HG02759 (cell line): ENCODE measurements around the gene PRRC2A.

ENCODE experiments used
- ATAC-seq: cut with Tn5 transposase; IDR thresholded peaks from one replicate; pipeline ENCODE4 v1.9.1; 2021; ENCODE audit warnings: mild to moderate bottlenecking, moderate library complexity; ENCODE audit not compliant: unreplicated experiment

The PRRC2A gene

DNA sequence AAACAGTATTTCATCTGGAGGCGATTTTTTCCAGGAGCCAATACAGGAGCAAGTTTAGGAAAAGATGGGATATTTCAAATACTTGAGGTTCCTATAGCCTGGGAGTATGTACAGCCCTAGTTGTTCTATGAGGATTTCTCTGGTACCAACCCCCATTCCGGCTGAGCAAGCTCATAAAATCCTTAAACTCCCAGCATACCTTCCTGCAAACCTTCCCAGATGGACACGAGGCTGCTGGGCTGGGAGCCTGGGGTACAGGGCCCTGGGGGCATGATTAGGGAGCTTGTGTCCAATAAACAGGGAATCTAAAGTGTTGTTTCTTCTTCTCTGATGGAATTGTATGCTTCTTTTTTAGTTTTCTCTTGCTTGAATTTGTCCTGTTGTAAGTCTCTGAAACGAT lies 1.5 kb downstream of the PRRC2A start:
- ATAC-seq = no peak

DNA sequence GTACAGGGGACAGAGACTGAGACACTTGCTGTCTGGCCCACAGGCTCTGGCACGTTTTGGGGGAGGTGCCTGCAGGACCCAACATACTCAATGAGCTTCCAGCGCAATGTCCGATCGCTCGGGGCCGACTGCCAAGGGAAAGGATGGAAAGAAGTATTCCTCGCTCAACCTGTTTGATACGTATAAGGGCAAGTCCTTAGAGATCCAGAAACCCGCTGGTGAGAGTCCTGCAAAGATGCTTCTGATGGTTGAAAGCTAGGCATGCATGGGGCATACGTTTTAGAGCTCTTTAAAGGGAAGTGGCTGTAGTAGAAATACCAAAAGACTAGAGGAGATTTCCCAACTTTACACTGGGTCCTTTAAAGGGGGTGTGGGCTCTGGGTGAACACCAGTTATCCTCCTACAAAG lies 2.2 kb downstream of the PRRC2A start:
- ATAC-seq = no peak

DNA sequence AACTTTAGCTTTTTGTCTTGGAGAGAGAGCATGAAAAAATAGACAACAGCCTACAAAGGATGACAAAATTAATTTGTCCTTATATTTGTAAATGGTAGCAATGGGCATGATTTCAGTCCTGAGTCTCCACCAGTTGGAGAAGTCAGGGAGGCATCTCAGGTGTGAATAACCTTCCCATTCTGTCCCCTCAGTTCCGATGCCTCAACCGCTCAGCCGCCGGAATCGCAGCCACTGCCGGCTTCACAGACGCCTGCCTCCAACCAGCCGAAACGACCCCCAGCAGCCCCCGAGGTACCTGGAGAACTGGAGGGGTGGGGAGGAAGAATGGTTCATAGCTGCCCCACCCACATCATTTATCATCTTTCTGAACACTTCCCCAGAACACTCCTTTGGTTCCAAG lies 3.6 kb downstream of the PRRC2A start:
- no peak for ATAC-seq

DNA sequence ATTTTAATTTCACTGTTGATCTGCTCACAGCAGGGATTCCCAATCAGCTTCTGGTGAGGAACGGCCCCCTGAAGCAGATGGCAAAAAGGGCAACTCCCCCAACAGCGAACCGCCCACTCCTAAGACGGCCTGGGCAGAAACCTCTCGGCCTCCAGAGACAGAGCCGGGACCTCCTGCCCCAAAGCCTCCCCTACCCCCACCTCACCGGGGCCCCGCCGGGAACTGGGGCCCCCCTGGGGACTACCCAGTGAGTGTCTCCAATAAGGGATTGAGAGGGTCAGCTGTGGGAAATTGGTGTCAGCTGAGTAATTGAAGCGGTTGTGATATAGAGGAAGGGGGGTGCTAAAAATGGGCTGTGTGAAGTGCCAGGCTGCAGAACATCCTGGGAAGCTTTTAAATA lies 6.4 kb downstream of the PRRC2A start:
- no peak for ATAC-seq

DNA sequence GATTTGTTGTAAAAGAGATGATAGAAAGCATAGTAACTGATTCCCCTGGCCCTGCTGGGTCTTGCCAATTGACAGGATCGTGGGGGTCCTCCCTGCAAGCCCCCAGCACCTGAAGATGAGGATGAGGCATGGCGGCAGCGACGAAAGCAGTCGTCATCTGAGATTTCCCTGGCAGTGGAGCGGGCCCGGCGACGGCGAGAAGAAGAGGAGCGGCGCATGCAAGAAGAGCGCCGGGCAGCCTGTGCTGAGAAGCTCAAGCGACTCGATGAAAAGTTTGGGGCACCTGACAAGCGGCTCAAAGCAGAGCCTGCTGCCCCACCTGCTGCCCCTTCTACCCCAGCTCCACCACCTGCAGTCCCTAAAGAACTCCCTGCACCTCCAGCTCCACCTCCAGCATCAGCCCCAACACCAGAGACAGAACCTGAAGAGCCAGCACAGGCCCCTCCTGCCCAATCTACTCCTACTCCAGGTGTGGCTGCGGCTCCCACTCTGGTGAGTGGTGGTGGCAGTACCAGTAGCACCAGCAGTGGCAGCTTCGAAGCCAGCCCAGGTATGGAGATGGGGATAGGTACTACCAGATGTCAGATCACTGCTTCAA lies 7.3 kb downstream of the PRRC2A start:
- ATAC-seq = no peak

DNA sequence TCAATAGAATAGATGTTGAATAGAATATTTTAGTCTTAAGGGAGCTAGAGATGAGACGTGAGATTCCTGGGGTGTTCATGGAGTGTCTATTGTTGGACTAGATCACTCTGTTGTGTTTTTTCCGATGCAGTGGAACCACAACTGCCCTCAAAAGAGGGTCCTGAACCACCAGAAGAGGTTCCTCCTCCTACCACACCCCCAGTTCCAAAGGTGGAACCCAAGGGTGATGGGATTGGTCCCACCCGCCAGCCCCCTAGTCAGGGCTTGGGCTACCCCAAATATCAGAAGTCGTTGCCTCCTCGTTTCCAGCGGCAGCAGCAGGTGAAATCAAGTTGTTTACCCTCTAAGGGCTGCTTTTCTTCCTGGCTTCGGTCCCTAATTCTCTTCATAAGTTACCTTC lies 8.5 kb downstream of the PRRC2A start:
- ATAC-seq = no peak

DNA sequence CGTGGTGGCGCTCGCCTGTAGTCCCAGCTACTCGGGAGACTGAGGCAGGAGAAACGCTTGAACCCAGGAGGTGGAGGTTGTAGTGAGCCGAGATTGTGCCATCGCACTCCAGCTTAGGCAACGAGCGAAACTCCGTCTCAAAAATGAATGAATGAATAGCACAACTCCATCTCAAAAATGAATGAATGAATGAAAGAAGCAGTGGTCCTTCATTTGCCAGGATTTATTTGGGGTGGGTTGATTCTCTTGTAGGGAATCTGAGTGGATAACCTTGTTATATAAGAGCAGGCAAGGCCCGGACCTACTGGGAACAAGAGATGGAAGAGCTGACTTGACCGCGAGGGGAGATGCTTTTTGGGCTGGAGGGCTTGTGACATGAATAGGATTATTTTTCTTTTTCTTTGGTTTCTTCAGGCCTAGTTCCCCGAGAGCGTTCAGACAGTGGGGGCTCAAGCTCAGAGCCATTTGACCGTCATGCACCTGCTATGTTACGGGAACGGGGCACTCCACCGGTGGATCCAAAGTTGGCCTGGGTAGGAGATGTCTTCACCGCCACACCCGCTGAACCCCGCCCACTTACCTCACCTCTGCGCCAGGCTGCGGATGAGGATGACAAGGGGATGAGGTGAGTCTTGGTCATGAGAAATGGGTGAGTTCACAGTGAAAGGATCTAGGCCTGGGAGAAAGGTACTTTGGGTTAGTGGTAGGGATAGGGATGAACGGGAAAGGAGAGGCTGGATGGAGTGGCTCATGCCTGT lies 9.8 kb downstream of the PRRC2A start:
- no peak for ATAC-seq

DNA sequence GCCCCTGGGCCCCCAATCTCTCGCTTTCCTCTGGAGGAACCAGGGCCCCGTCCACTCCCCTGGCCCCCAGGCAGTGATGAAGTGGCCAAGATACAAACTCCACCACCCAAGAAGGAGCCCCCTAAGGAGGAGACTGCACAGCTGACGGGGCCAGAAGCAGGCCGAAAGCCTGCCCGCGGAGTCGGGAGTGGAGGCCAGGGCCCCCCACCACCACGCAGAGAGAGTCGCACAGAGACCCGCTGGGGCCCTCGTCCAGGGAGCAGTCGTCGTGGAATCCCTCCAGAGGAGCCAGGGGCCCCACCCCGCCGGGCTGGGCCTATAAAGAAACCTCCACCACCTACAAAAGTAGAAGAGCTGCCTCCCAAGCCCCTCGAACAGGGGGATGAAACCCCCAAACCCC lies 10.7 kb downstream of the PRRC2A start:
- no peak for ATAC-seq

DNA sequence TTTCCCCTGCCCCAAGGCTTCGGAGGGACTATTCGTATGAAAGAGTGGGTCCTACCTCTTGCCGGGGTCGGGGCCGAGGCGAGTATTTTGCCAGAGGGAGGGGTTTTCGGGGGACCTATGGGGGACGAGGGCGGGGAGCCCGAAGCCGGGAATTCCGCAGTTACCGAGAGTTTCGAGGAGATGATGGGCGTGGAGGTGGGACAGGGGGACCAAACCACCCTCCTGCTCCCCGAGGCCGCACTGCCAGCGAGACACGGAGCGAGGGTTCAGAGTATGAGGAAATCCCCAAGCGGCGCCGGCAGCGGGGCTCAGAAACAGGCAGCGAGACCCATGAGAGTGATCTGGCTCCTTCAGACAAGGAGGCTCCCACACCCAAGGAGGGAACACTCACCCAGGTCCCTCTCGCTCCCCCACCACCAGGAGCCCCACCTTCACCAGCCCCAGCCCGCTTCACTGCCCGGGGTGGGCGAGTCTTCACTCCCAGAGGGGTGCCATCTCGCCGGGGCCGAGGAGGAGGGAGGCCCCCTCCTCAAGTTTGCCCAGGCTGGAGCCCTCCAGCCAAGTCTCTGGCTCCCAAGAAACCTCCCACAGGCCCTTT lies 11.3 kb downstream of the PRRC2A start:
- ATAC-seq = no peak

DNA sequence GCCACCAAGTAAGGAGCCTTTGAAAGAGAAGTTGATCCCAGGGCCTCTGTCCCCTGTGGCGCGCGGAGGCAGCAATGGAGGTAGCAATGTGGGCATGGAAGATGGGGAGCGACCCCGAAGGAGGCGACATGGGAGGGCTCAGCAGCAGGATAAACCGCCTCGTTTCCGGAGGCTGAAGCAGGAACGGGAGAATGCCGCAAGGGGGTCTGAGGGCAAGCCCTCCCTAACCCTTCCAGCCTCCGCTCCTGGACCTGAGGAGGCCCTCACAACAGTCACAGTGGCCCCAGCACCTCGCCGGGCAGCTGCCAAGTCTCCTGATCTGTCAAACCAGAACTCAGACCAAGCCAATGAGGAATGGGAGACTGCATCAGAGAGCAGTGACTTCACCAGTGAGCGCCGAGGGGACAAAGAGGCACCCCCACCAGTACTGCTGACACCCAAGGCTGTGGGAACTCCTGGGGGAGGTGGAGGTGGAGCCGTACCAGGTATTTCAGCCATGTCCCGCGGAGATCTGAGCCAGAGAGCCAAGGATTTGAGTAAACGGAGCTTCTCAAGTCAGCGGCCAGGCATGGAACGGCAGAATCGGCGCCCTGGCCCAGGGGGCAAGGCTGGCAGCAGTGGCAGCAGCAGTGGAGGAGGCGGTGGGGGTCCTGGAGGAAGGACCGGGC lies 11.9 kb downstream of the PRRC2A start:
- ATAC-seq = no peak

DNA sequence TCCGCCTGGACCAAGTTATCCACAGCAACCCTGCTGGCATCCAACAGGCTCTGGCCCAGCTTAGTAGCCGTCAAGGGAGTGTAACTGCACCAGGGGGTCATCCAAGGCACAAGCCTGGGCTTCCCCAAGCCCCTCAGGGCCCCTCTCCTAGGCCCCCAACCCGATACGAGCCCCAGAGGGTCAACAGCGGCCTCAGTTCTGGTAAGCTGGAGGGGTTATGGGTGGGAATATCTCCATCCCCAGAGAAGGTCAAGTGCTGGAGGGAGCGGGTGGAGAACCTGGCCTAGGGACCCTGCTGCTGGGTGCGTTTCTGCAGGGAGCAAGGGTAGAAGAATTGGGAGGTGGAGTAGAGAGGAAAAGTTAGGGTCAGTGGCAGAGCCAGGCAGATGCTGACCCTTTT lies 12.9 kb downstream of the PRRC2A start:
- no peak for ATAC-seq

DNA sequence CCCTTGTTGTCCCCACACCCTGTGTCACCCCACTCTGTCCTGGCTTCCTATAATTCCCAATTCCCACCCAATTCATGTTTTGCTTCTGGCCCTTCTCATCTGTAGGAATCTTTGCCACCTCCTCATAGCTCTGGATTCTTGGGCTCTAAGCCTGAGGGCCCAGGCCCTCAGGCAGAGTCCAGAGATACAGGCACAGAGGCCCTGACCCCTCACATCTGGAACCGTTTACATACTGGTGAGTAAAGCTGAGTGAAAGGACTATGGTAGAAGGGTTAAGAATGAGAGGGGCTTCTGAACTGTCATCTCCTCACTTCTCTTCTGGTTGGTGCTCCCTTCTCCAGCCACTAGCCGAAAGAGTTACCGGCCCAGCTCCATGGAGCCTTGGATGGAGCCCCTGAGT lies 13.6 kb downstream of the PRRC2A start:
- no peak for ATAC-seq

DNA sequence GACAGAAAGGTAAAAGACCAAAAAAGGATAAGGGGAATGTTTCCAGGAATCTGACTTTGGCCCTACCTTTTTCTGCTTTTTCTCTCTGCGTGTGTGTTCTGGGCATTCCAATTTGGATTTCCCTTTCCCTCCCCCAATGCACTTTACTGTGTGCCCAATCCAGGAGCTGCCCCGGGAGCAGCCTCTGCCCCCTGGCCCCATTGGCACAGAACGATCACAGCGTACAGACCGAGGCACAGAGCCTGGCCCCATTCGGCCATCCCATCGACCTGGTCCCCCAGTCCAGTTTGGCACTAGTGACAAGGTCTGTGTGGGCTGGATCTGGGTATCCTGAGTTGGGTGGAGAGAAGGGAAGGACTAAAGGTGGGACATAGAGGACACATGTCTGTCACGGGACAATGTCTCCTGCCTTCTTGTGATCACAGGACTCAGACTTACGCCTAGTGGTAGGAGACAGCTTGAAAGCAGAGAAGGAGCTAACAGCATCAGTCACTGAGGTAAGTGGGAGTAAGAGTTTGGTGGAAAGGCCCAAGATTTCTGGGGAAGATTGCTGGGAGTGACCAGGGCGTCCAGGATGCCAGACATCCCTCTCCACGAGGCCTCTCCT lies 14.6 kb downstream of the PRRC2A start:
- ATAC-seq = no peak

DNA sequence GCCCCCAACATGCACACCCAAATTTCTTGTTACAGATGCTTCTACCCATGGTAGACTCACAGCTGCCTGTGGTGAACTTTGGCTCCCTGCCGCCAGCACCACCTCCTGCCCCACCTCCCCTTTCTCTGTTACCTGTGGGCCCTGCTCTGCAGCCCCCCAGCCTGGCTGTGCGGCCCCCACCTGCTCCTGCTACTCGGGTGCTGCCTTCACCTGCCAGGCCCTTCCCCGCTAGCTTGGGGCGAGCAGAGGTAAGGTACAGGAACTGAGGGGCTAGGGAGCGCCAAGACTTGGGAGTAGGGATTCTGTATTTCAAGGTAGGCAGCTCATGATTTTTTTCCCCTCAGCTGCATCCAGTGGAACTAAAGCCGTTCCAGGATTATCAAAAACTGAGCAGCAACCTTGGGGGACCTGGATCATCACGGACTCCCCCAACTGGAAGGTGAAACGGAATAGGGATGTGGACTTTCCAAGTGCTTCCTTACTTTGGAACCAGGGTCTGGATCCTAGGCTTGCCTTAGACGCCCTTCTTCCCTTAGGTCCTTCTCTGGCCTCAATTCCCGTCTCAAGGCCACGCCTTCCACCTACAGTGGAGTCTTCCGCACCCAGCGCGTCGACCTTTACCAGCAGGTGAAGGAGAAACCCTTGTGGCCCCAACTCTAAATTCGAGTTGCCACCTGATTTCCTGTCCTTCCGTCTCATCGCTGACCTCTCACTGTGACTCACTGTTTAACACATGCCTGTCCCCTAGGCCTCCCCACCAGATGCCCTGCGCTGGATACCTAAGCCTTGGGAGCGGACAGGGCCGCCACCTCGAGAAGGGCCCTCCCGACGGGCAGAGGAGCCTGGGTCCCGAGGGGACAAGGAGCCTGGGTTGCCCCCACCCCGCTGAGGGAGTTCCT lies 16.4 kb downstream of the PRRC2A start:
- ATAC-seq = no peak

DNA sequence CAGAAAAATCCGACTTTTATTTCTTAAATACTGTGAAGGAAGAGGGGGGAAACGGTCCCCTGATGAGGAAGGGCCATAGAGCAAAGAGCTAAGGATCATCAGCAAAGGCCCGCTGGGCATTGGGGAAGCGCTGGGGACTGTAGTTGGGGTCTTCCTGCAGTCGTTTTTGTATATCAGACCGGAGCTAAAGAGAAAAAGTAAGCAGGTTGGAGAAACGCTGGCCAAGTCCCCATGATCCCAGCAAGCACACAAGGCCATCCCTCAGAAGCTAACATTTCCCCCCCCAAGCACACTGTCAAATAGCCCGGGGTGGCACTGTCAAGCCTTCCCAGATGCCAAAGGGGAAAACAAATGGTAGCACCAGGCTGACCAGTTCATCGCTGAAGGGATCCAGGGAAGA lies 18.5 kb downstream of the PRRC2A start:
- ATAC-seq = no peak

DNA sequence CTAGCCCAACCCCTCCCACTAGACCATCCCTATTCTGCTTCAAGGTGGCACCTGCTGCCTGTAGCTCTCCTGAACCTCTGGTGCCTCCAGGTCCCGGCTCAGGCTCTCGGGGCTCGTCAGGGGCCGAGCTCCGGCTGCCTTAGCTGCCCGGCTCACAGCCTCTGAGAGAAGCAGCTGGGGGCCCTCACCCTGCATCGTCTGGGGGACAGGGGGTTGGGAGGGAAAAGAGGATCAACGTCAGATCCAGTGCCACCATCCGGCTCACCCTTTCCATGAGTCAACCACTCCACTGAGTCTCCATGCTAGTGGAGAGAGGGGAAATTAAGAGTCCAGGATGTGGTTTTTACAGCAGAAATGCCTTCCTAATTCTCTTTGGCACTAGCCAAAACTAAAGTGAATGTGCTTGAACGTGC lies 18.9 kb downstream of the PRRC2A start:
- no peak for ATAC-seq

DNA sequence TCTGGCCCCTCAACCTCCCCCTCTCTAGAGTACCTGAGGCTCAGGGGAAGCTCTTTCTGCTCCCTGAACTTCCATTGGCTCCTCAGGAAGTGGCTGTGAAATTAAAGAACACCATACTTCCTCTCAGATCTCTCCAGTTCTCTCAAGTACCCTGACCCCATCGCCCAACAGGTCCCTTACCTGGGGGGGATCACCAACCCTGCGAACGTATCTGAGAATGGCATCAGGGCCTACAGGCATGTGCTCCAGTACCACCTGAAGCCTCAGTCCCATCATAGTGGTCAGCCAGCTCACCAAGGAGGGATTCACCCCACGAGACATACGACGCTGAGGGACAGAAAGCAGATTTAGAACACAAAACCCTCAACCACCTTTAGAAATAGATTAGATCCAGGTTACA lies 20.1 kb downstream of the PRRC2A start:
- ATAC-seq = no peak

DNA sequence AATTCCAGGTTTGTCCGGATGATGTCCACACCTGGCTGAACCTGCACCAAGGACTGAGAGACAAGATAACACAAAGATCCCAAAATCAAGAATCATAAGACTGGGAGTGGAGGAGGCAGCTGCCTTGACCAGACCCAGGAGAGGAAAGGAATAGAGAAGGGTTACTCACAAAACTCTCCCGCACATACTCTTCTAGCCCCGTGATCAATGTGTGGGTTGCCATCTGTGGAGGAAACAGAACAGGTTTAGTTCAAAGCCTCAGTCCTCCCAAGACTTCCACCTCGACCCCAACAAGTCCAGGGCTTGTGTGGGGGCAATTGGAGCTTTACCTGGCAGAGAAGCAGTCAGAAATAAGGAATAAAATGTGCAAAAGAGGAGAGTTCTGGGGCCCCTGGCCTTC lies 20.9 kb downstream of the PRRC2A start:
- no peak for ATAC-seq

DNA sequence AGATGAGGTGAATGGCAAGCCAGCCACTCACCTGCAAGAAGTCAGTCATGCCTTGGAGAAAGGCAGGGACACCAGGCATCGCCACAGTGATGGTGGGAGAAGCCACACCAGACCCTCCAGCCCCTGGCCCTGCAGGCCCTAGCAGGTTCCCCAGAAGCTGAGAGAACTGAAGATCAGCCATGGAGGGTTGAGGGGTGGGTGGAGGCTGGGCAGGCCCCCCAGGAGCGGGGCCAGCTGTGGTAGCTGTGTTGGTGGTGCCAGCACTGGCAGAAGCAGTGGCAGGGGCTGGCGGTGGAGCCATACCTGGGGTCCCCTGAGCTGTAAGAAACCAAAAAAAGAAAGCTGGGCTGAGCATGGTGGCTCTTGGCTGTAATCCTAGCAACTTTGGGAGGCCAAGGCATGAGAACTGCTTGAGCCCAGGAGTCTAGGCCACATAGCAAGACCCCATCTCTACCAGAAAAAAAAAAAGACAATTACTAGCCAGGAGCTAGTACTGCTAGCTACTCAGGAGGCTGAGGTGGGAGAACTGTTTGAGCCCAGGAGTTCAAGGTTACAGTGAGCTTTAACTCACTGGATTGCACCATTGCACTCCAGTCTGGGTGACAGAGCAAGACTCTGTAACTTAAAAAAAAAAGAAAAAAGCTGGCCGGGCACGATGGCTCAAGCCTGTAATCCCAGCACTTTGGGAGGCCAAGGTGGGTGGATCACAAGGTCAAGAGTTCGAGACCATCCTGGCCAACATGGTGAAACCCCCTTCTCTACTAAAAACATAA lies 22.5 kb downstream of the PRRC2A start:
- no peak for ATAC-seq
